GM18502 (cell line): ENCODE measurements around the gene ICA1.
"Not testable (repeated sequence)": the region's sequence is repeated elsewhere in the genome, so short reads cannot be mapped to it uniquely, and the experiment has no call there.

Experiments
- ATAC-seq: cut with Tn5 transposase; IDR thresholded peaks from one replicate; pipeline ENCODE4 v1.9.1; 2021; ENCODE audit warnings: mild to moderate bottlenecking; ENCODE audit not compliant: unreplicated experiment, poor library complexity

The ICA1 gene

GRCh38 chr7:8261711-8262695, at the start of gene ICA1:
TSS of gene ICA1 (minus strand) at chr7:8262167. CDS start at chr7:8235926, 26,241 bp downstream.
- ATAC-seq, result peak; percentile 73

GRCh38 chr7:8310876-8311275, 48.9 kb upstream of the ICA1 start:
- ATAC-seq, result no peak

GRCh38 chr7:8305625-8306388, 43.8 kb upstream of the ICA1 start:
- no peak for ATAC-seq

GRCh38 chr7:8305104-8305503, 43.1 kb upstream of the ICA1 start:
- ATAC-seq, result no peak

- no peak for ATAC-seq
Measured at GRCh38 chr7:8303904-8304528, 42.0 kb upstream of the ICA1 start.

- ATAC-seq, result not testable (repeated sequence)
Measured at GRCh38 chr7:8297023-8297422, 35.1 kb upstream of the ICA1 start.

GRCh38 chr7:8296362-8296659, 34.3 kb upstream of the ICA1 start:
- peak; percentile 30 for ATAC-seq

- ATAC-seq, result peak; percentile 100
Measured at GRCh38 chr7:8295638-8296361, 33.8 kb upstream of the ICA1 start.

- no peak for ATAC-seq
Measured at GRCh38 chr7:8291397-8292141, 29.6 kb upstream of the ICA1 start.

- no peak for ATAC-seq
Measured at GRCh38 chr7:8290645-8291308, 28.8 kb upstream of the ICA1 start.

GRCh38 chr7:8286118-8286517, 24.2 kb upstream of the ICA1 start:
- no peak for ATAC-seq

- no peak for ATAC-seq
Measured at GRCh38 chr7:8285155-8285554, 23.2 kb upstream of the ICA1 start.

- no peak for ATAC-seq
Measured at GRCh38 chr7:8284606-8285005, 22.6 kb upstream of the ICA1 start.

- ATAC-seq, result no peak
Measured at GRCh38 chr7:8283968-8284367, 22.0 kb upstream of the ICA1 start.

GRCh38 chr7:8282871-8283270, 20.9 kb upstream of the ICA1 start:
- no peak for ATAC-seq

GRCh38 chr7:8282162-8282561, 20.2 kb upstream of the ICA1 start:
- ATAC-seq, result no peak

- ATAC-seq, result no peak
Measured at GRCh38 chr7:8278183-8278582, 16.2 kb upstream of the ICA1 start.

- ATAC-seq, result no peak
Measured at GRCh38 chr7:8277394-8277982, 15.5 kb upstream of the ICA1 start.

GRCh38 chr7:8274589-8274988, 12.6 kb upstream of the ICA1 start:
- no peak for ATAC-seq
